ENCODE measurements around the gene SDHB. TPM values are rescaled to one million over a fixed set of nuclear protein-coding genes. Genes with fewer than 3 reads are reported as not detected.

Gene SDHB
- total RNA-seq, 1 experiment from 2014 or later, result 212 TPM

DNA sequence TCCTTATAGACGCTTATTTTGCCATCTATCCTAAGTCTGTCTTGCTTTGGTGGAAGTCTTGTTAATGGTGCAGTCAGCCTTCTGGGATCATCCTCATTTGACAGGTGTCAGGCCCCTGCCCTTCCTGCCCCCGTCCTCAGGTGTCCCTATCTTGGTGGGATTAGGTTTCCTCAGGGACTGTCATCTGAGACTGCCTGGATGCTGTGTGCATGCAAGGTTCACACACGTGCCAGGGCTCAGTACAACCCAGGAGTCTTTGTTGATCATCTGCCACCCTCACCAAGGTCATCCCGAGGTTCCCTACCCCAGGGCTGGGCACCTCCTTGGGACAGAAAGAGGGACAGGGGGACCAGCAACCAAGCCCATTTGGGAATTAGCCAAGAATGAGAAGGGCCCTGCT, 47.4 kb upstream of the SDHB start:
- H3K9me3 ChIP-seq (ENCODE audit: control insufficient read depth, insufficient read depth, low read depth, low read length), result no peaks in the 10 kb centered on the region
- intact Hi-C loops (cut with micrococcal nuclease; ENCODE audit: unreplicated experiment), result no loop called here
- DNase-seq (ENCODE audit: low read depth, low spot score) (no peak), ATAC-seq (no peak)
- H3K36me3 ChIP-seq (ENCODE audit: control insufficient read depth, insufficient read depth, low read length), result no peaks in the 10 kb centered on the region; the same call in 1 of the 2 replicates
- in situ Hi-C loops (cut with HindIII; ENCODE audit: low pct_unique_long_range_greater_than_20kb, low sequenced_read_pairs), result no loop called here
- H3K27me3 ChIP-seq (ENCODE audit: control insufficient read depth, insufficient read depth, low read length), result no peaks in the 10 kb centered on the region
- POLR2A ChIA-PET, result no interaction called here
- no peak overlapping the region for H3K27ac ChIP-seq (ENCODE audit: low read length)
- no TSS peak for BruUV-seq (replicated peaks)
- TF ChIP-seq TCF7L2 (IDR thresholded peaks at IDR 0.05; ENCODE audit: low read depth, low read length) (no peak), CTCF (IDR thresholded peaks at IDR 0.05) (no peak), SIN3A (IDR thresholded peaks at IDR 0.05; ENCODE audit: borderline replicate concordance, insufficient read depth, low read depth, low read length) (no peak), POLR2AphosphoS5 (IDR thresholded peaks at IDR 0.05; ENCODE audit: low read depth, low read length) (peak; percentile 52; the same call in 1 of the 2 replicates)
- TF ChIP-seq, protein P1, sequence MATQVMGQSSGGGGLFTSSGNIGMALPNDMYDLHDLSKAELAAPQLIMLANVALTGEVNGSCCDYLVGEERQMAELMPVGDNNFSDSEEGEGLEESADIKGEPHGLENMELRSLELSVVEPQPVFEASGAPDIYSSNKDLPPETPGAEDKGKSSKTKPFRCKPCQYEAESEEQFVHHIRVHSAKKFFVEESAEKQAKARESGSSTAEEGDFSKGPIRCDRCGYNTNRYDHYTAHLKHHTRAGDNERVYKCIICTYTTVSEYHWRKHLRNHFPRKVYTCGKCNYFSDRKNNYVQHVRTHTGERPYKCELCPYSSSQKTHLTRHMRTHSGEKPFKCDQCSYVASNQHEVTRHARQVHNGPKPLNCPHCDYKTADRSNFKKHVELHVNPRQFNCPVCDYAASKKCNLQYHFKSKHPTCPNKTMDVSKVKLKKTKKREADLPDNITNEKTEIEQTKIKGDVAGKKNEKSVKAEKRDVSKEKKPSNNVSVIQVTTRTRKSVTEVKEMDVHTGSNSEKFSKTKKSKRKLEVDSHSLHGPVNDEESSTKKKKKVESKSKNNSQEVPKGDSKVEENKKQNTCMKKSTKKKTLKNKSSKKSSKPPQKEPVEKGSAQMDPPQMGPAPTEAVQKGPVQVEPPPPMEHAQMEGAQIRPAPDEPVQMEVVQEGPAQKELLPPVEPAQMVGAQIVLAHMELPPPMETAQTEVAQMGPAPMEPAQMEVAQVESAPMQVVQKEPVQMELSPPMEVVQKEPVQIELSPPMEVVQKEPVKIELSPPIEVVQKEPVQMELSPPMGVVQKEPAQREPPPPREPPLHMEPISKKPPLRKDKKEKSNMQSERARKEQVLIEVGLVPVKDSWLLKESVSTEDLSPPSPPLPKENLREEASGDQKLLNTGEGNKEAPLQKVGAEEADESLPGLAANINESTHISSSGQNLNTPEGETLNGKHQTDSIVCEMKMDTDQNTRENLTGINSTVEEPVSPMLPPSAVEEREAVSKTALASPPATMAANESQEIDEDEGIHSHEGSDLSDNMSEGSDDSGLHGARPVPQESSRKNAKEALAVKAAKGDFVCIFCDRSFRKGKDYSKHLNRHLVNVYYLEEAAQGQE (IDR thresholded peaks at IDR 0.05; ENCODE audit: insufficient read depth in 1 of 2, low read depth in 2 of 2, low read length in 1 of 2), result no peak
- no peak overlapping the region for H3K4me3 ChIP-seq (ENCODE audit: low read depth in 2 of 2, low read length in 2 of 2)
- H3K4me1 ChIP-seq (ENCODE audit: control insufficient read depth, insufficient read depth, low read length), result peaks cover 20% of the 10 kb centered on the region
- CTCF ChIA-PET, result no interaction called here

- Histone ChIP-seq H3K4me3 (ENCODE audit: low read depth in 2 of 2, low read length in 2 of 2) (no peak overlapping the region), H3K36me3 (ENCODE audit: control insufficient read depth, insufficient read depth, low read length) (no peaks in the 10 kb centered on the region; the same call in 1 of the 2 replicates), H3K9me3 (ENCODE audit: control insufficient read depth, insufficient read depth, low read depth, low read length) (no peaks in the 10 kb centered on the region), H3K27me3 (ENCODE audit: control insufficient read depth, insufficient read depth, low read length) (no peaks in the 10 kb centered on the region), H3K4me1 (ENCODE audit: control insufficient read depth, insufficient read depth, low read length) (peaks cover 22% of the 10 kb centered on the region), H3K27ac (ENCODE audit: low read length) (no peak overlapping the region)
- DNase-seq (ENCODE audit: low read depth, low spot score), result no peak
- in situ Hi-C loops (cut with HindIII; ENCODE audit: low pct_unique_long_range_greater_than_20kb, low sequenced_read_pairs), result no loop called here
- POLR2A ChIA-PET, result no interaction called here
- CTCF ChIA-PET, result no interaction called here
- BruUV-seq (replicated peaks), result no TSS peak
- no peak for ATAC-seq
- intact Hi-C loops (cut with micrococcal nuclease; ENCODE audit: unreplicated experiment), result no loop called here
- TF ChIP-seq CTCF (IDR thresholded peaks at IDR 0.05) (no peak), SIN3A (IDR thresholded peaks at IDR 0.05; ENCODE audit: borderline replicate concordance, insufficient read depth, low read depth, low read length) (no peak), POLR2AphosphoS5 (IDR thresholded peaks at IDR 0.05; ENCODE audit: low read depth, low read length) (no peak), TCF7L2 (IDR thresholded peaks at IDR 0.05; ENCODE audit: low read depth, low read length) (no peak)
- TF ChIP-seq, protein P1 (IDR thresholded peaks at IDR 0.05; ENCODE audit: insufficient read depth in 1 of 2, low read depth in 2 of 2, low read length in 1 of 2), result no peak
These were observed 45.9 kb upstream of the SDHB start for GRCh38 chr1:17099616-17100340.
